HEK293 (cell line): ENCODE results near the gene STAMBPL1.

Experiments
- HOXD13 ChIP-seq: sonication (generic); formaldehyde crosslinking; IDR thresholded peaks from 2 replicates; pipeline ENCODE4 v1.8.0; 2022; ENCODE audit warnings: missing genetic modification reagents, borderline replicate concordance
- KLF16 ChIP-seq: fragments of 450-650 bp; formaldehyde crosslinking; IDR thresholded peaks from 2 replicates; pipeline ENCODE4 v1.5.1; 2017; ENCODE audit warnings: missing biosample characterization, missing genetic modification characterization
- KLF7 ChIP-seq: fragments of 450-650 bp; formaldehyde crosslinking; IDR thresholded peaks from 2 replicates; pipeline ENCODE4 v1.5.1; 2016; ENCODE audit warnings: missing biosample characterization, missing genetic modification characterization, borderline replicate concordance
- MYNN ChIP-seq: fragments of 450-650 bp; formaldehyde crosslinking; IDR thresholded peaks from 2 replicates; pipeline ENCODE4 v1.5.1; 2016; ENCODE audit warnings: missing biosample characterization, missing genetic modification characterization, borderline replicate concordance
- SP3 ChIP-seq: fragments of 450-650 bp; formaldehyde crosslinking; IDR thresholded peaks from 2 replicates; pipeline ENCODE4 v1.5.1; 2016; ENCODE audit warnings: missing biosample characterization, missing genetic modification characterization
- ZBTB1 ChIP-seq: fragments of 450-650 bp; formaldehyde crosslinking; IDR thresholded peaks from 2 replicates; pipeline ENCODE4 v1.5.1; 2016; ENCODE audit warnings: missing biosample characterization, missing genetic modification characterization
- ZBTB8A ChIP-seq: fragments of 450-650 bp; formaldehyde crosslinking; IDR thresholded peaks from 2 replicates; pipeline ENCODE4 v1.5.1; 2016; ENCODE audit warnings: missing biosample characterization, missing genetic modification characterization
- ZNF311 ChIP-seq: fragments of 450-650 bp; formaldehyde crosslinking; IDR thresholded peaks from 2 replicates; pipeline ENCODE4 v1.5.1; 2017; ENCODE audit warnings: missing biosample characterization, missing genetic modification characterization, borderline replicate concordance
- ZNF600 ChIP-seq: fragments of 450-650 bp; formaldehyde crosslinking; IDR thresholded peaks from 2 replicates; pipeline ENCODE4 v1.5.1; 2016; ENCODE audit warnings: missing biosample characterization, missing genetic modification characterization
- ZNF610 ChIP-seq: fragments of 450-650 bp; formaldehyde crosslinking; IDR thresholded peaks from 2 replicates; pipeline ENCODE4 v1.5.1; 2016; ENCODE audit warnings: missing biosample characterization, missing genetic modification characterization, borderline replicate concordance
- ZNF747 ChIP-seq: fragments of 450-650 bp; formaldehyde crosslinking; IDR thresholded peaks from 2 replicates; pipeline ENCODE4 v1.5.1; 2016; ENCODE audit warnings: missing biosample characterization, missing genetic modification characterization
- TF ChIP-seq, protein P1 (sequence below): fragments of 450-650 bp; formaldehyde crosslinking; IDR thresholded peaks from 2 replicates; pipeline ENCODE4 v1.5.1; 2016; ENCODE audit warnings: missing biosample characterization, missing genetic modification characterization, borderline replicate concordance
- TF ChIP-seq, protein P2 (sequence below): fragments of 450-650 bp; formaldehyde crosslinking; IDR thresholded peaks from 2 replicates; pipeline ENCODE4 v1.5.1; 2017; ENCODE audit warnings: missing biosample characterization, missing genetic modification characterization
- TF ChIP-seq, protein P3 (sequence below): fragments of 450-650 bp; IDR thresholded peaks from 2 replicates; pipeline ENCODE4 v1.5.1; 2018; ENCODE audit warnings: missing biosample characterization, missing genetic modification characterization
- TF ChIP-seq, protein P4 (sequence below): fragments of 450-650 bp; formaldehyde crosslinking; IDR thresholded peaks from 2 replicates; pipeline ENCODE4 v1.5.1; 2016; ENCODE audit warnings: missing biosample characterization, missing genetic modification characterization, borderline replicate concordance
- TF ChIP-seq, protein P5 (sequence below): fragments of 450-650 bp; IDR thresholded peaks from 2 replicates; pipeline ENCODE4 v1.5.1; 2018; ENCODE audit warnings: missing biosample characterization, mild to moderate bottlenecking, missing genetic modification characterization
- TF ChIP-seq, protein P6 (sequence below): fragments of 450-650 bp; formaldehyde crosslinking; IDR thresholded peaks from 2 replicates; pipeline ENCODE4 v1.5.1; 2016; ENCODE audit warnings: missing biosample characterization, missing genetic modification characterization
- TF ChIP-seq, protein P7 (sequence below): sonication (generic); formaldehyde crosslinking; IDR thresholded peaks from 2 replicates; pipeline ENCODE4 v1.8.1; 2022; ENCODE audit warnings: mild to moderate bottlenecking, moderate library complexity, missing genetic modification reagents

The STAMBPL1 gene

DNA sequence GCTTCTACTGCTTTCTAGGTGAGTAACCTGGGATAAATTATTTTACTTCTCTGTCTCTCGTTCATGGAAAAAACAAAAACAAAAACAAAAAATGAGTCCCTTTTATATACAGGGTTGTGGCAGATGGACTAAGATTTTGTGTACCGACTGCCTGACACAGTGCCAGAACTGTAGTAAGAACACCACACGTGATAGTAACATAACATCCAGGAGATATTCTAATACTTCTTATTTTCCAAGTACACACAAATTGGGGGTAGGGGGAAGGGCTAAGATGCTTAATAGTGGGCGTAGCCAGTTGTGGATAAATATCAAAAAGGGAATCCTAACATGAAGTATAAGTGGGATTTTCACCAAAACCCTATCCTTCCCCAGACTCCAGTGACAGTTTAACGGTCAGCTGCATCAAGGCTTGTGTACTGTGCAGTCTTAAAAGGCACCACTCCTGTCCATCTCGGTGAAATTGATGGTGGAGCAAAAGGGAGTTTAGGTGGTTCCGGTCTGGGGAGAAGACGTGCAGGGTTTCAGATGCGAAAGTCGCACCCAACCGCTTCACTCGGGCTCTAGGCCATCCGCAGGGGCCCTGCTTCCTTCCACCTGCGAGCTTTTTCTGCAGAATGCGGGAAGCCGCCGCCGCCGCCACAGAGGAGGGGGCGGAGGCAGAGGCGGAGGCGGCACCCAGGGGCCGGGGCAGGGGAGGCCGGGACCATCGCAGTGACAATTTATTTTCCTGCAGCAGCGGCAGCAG lies at the start of gene STAMBPL1 (continued):
- TF ChIP-seq ZBTB8A (no peak), KLF16 (no peak), ZNF600 (tag by site-specific recombination) (no peak), KLF7 (no peak; the same call in 1 of the 2 replicates), HOXD13 (CRISPR knock-in tag) (no peak), MYNN (tag by site-specific recombination) (no peak), SP3 (tag by site-specific recombination) (peak; percentile 75), ZNF747 (no peak), ZNF311 (tag by site-specific recombination) (no peak), ZNF610 (tag by site-specific recombination) (no peak), ZBTB1 (tag by site-specific recombination) (no peak)
- TF ChIP-seq, protein P1, sequence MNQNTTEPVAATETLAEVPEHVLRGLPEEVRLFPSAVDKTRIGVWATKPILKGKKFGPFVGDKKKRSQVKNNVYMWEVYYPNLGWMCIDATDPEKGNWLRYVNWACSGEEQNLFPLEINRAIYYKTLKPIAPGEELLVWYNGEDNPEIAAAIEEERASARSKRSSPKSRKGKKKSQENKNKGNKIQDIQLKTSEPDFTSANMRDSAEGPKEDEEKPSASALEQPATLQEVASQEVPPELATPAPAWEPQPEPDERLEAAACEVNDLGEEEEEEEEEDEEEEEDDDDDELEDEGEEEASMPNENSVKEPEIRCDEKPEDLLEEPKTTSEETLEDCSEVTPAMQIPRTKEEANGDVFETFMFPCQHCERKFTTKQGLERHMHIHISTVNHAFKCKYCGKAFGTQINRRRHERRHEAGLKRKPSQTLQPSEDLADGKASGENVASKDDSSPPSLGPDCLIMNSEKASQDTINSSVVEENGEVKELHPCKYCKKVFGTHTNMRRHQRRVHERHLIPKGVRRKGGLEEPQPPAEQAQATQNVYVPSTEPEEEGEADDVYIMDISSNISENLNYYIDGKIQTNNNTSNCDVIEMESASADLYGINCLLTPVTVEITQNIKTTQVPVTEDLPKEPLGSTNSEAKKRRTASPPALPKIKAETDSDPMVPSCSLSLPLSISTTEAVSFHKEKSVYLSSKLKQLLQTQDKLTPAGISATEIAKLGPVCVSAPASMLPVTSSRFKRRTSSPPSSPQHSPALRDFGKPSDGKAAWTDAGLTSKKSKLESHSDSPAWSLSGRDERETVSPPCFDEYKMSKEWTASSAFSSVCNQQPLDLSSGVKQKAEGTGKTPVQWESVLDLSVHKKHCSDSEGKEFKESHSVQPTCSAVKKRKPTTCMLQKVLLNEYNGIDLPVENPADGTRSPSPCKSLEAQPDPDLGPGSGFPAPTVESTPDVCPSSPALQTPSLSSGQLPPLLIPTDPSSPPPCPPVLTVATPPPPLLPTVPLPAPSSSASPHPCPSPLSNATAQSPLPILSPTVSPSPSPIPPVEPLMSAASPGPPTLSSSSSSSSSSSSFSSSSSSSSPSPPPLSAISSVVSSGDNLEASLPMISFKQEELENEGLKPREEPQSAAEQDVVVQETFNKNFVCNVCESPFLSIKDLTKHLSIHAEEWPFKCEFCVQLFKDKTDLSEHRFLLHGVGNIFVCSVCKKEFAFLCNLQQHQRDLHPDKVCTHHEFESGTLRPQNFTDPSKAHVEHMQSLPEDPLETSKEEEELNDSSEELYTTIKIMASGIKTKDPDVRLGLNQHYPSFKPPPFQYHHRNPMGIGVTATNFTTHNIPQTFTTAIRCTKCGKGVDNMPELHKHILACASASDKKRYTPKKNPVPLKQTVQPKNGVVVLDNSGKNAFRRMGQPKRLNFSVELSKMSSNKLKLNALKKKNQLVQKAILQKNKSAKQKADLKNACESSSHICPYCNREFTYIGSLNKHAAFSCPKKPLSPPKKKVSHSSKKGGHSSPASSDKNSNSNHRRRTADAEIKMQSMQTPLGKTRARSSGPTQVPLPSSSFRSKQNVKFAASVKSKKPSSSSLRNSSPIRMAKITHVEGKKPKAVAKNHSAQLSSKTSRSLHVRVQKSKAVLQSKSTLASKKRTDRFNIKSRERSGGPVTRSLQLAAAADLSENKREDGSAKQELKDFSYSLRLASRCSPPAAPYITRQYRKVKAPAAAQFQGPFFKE (tag by site-specific recombination), result no peak
- TF ChIP-seq, protein P2, sequence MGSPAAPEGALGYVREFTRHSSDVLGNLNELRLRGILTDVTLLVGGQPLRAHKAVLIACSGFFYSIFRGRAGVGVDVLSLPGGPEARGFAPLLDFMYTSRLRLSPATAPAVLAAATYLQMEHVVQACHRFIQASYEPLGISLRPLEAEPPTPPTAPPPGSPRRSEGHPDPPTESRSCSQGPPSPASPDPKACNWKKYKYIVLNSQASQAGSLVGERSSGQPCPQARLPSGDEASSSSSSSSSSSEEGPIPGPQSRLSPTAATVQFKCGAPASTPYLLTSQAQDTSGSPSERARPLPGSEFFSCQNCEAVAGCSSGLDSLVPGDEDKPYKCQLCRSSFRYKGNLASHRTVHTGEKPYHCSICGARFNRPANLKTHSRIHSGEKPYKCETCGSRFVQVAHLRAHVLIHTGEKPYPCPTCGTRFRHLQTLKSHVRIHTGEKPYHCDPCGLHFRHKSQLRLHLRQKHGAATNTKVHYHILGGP (tag by site-specific recombination), result no peak
- TF ChIP-seq, protein P3, sequence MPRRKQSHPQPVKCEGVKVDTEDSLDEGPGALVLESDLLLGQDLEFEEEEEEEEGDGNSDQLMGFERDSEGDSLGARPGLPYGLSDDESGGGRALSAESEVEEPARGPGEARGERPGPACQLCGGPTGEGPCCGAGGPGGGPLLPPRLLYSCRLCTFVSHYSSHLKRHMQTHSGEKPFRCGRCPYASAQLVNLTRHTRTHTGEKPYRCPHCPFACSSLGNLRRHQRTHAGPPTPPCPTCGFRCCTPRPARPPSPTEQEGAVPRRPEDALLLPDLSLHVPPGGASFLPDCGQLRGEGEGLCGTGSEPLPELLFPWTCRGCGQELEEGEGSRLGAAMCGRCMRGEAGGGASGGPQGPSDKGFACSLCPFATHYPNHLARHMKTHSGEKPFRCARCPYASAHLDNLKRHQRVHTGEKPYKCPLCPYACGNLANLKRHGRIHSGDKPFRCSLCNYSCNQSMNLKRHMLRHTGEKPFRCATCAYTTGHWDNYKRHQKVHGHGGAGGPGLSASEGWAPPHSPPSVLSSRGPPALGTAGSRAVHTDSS, result no peak
- TF ChIP-seq, protein P4, sequence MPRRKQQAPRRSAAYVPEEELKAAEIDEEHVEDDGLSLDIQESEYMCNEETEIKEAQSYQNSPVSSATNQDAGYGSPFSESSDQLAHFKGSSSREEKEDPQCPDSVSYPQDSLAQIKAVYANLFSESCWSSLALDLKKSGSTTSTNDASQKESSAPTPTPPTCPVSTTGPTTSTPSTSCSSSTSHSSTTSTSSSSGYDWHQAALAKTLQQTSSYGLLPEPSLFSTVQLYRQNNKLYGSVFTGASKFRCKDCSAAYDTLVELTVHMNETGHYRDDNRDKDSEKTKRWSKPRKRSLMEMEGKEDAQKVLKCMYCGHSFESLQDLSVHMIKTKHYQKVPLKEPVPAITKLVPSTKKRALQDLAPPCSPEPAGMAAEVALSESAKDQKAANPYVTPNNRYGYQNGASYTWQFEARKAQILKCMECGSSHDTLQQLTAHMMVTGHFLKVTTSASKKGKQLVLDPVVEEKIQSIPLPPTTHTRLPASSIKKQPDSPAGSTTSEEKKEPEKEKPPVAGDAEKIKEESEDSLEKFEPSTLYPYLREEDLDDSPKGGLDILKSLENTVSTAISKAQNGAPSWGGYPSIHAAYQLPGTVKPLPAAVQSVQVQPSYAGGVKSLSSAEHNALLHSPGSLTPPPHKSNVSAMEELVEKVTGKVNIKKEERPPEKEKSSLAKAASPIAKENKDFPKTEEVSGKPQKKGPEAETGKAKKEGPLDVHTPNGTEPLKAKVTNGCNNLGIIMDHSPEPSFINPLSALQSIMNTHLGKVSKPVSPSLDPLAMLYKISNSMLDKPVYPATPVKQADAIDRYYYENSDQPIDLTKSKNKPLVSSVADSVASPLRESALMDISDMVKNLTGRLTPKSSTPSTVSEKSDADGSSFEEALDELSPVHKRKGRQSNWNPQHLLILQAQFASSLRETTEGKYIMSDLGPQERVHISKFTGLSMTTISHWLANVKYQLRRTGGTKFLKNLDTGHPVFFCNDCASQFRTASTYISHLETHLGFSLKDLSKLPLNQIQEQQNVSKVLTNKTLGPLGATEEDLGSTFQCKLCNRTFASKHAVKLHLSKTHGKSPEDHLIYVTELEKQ (tag by site-specific recombination), result no peak
- TF ChIP-seq, protein P5, sequence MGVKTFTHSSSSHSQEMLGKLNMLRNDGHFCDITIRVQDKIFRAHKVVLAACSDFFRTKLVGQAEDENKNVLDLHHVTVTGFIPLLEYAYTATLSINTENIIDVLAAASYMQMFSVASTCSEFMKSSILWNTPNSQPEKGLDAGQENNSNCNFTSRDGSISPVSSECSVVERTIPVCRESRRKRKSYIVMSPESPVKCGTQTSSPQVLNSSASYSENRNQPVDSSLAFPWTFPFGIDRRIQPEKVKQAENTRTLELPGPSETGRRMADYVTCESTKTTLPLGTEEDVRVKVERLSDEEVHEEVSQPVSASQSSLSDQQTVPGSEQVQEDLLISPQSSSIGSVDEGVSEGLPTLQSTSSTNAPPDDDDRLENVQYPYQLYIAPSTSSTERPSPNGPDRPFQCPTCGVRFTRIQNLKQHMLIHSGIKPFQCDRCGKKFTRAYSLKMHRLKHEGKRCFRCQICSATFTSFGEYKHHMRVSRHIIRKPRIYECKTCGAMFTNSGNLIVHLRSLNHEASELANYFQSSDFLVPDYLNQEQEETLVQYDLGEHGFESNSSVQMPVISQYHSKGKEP (tag by site-specific recombination), result peak; percentile 76
- TF ChIP-seq, protein P6, sequence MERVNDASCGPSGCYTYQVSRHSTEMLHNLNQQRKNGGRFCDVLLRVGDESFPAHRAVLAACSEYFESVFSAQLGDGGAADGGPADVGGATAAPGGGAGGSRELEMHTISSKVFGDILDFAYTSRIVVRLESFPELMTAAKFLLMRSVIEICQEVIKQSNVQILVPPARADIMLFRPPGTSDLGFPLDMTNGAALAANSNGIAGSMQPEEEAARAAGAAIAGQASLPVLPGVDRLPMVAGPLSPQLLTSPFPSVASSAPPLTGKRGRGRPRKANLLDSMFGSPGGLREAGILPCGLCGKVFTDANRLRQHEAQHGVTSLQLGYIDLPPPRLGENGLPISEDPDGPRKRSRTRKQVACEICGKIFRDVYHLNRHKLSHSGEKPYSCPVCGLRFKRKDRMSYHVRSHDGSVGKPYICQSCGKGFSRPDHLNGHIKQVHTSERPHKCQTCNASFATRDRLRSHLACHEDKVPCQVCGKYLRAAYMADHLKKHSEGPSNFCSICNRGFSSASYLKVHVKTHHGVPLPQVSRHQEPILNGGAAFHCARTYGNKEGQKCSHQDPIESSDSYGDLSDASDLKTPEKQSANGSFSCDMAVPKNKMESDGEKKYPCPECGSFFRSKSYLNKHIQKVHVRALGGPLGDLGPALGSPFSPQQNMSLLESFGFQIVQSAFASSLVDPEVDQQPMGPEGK (tag by site-specific recombination), result peak; percentile 79
- TF ChIP-seq, protein P7, sequence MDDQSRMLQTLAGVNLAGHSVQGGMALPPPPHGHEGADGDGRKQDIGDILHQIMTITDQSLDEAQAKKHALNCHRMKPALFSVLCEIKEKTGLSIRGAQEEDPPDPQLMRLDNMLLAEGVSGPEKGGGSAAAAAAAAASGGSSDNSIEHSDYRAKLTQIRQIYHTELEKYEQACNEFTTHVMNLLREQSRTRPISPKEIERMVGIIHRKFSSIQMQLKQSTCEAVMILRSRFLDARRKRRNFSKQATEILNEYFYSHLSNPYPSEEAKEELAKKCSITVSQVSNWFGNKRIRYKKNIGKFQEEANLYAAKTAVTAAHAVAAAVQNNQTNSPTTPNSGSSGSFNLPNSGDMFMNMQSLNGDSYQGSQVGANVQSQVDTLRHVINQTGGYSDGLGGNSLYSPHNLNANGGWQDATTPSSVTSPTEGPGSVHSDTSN (CRISPR knock-in tag), result no peak
